Neural progenitor cell (in vitro differentiated cells): ENCODE data around the gene CDK9.

Experiments used
- EZH2 ChIP-seq: fragments of 200-600 bp; sonication (generic); IDR thresholded peaks from 2 replicates; pipeline ENCODE4 v1.6.1; 2017; ENCODE audit warnings: antibody characterized with exemption, mild to moderate bottlenecking, moderate library complexity
- EZH2phosphoT487 ChIP-seq: fragments of 200-600 bp; sonication (generic); IDR thresholded peaks from 2 replicates; pipeline ENCODE4 v1.6.1; 2017; ENCODE audit warnings: antibody characterized with exemption
- TF ChIP-seq, protein P1 (sequence below): fragments of 200-600 bp; sonication (generic); IDR thresholded peaks from 2 replicates; pipeline ENCODE4 v1.5.1; 2017; ENCODE audit warnings: antibody characterized with exemption, mild to moderate bottlenecking

DNA sequence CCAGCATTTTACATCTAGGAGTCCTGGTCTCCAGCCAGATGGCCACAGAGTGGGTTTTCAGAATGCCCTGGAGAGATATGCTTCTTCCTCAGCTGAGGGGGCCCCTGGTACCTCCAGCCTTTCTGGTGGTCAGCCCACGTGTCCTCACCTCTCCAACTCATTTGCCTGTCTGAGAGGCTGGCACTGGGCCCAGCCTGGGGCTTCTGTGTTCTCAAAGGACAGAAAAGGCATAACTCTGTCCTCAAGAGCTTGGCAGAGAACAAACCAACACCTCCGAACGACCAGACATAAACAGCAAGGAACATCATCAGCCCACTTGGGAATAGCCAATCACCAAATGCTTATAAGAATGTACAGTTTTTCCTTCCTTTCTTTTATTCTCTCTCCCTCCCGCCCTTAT lies 51.5 kb downstream of the CDK9 start:
- TF ChIP-seq, protein P1, sequence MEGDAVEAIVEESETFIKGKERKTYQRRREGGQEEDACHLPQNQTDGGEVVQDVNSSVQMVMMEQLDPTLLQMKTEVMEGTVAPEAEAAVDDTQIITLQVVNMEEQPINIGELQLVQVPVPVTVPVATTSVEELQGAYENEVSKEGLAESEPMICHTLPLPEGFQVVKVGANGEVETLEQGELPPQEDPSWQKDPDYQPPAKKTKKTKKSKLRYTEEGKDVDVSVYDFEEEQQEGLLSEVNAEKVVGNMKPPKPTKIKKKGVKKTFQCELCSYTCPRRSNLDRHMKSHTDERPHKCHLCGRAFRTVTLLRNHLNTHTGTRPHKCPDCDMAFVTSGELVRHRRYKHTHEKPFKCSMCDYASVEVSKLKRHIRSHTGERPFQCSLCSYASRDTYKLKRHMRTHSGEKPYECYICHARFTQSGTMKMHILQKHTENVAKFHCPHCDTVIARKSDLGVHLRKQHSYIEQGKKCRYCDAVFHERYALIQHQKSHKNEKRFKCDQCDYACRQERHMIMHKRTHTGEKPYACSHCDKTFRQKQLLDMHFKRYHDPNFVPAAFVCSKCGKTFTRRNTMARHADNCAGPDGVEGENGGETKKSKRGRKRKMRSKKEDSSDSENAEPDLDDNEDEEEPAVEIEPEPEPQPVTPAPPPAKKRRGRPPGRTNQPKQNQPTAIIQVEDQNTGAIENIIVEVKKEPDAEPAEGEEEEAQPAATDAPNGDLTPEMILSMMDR = no peak
- TF ChIP-seq EZH2phosphoT487 (no peak), EZH2 (no peak)
